Measurements from ENCODE around the gene TMPRSS9. TPM values are rescaled to one million over a fixed set of nuclear protein-coding genes. Genes with fewer than 3 reads are reported as not detected.

Gene TMPRSS9
- total and polyA plus RNA-seq, 2 of the 13 experiments (the other 11 are each of a cell fraction or from before 2014, with no cell fraction given), result 2.5 to 5.2 TPM

GRCh38 chr19:2427429-2428320 is 67.6 kb downstream of the TMPRSS9 start, which contains the start of gene TIMM13 (continued):
- TF ChIP-seq HNRNPLL (IDR thresholded peaks at IDR 0.05; ENCODE audit: low read depth, low read length, poor library complexity, severe bottlenecking) (peak; percentile 89), MTA3 (CRISPR knock-in tag; IDR thresholded peaks at IDR 0.05) (no peak), ZNF276 (CRISPR knock-in tag; IDR thresholded peaks at IDR 0.05; ENCODE audit: low read depth) (no peak; the same call in 1 of the 2 replicates), ZNF576 (CRISPR knock-in tag; IDR thresholded peaks at IDR 0.05) (peak; percentile 38; the same call in 1 of the 2 replicates), PHF5A (CRISPR knock-in tag; IDR thresholded peaks at IDR 0.05; ENCODE audit: low read depth, unreplicated experiment) (no peak), ZNF878 (CRISPR knock-in tag; IDR thresholded peaks at IDR 0.05) (no peak), ZNF253 (CRISPR knock-in tag; IDR thresholded peaks at IDR 0.05; ENCODE audit: borderline replicate concordance) (0 out of 2 replicates have a peak, but pooled peaks have one; percentile 36), ERF (CRISPR knock-in tag; IDR thresholded peaks at IDR 0.05) (peak; percentile 60), ZNF296 (CRISPR knock-in tag; conservative IDR thresholded peaks at IDR 0.05) (peak; percentile 41; the same call in 1 of the 2 replicates), ZBED4 (CRISPR knock-in tag; IDR thresholded peaks at IDR 0.05; ENCODE audit: borderline replicate concordance) (no peak), ZNF780A (CRISPR knock-in tag; IDR thresholded peaks at IDR 0.05) (no peak), RNF2 (conservative IDR thresholded peaks at IDR 0.05; ENCODE audit: low read depth) (0 out of 2 replicates have a peak, but pooled peaks have one; percentile 12), ZC3H4 (CRISPR knock-in tag; IDR thresholded peaks at IDR 0.05; ENCODE audit: borderline replicate concordance) (peak; percentile 64; the same call in 1 of the 2 replicates), ZNF761 (CRISPR knock-in tag; conservative IDR thresholded peaks at IDR 0.05) (peak; percentile 89), FOXM1 (CRISPR knock-in tag; IDR thresholded peaks at IDR 0.05) (0 out of 2 replicates have a peak, but pooled peaks have one; percentile 21), RFX1 (IDR thresholded peaks at IDR 0.05) (no peak), DNMT1 (CRISPR knock-in tag; IDR thresholded peaks at IDR 0.05) (no peak), HMG20B (CRISPR knock-in tag; conservative IDR thresholded peaks at IDR 0.05) (peak; percentile 66; the same call in 1 of the 2 replicates), HDAC1 (CRISPR knock-in tag; IDR thresholded peaks at IDR 0.05) (peak; percentile 74), SP2 (CRISPR knock-in tag; IDR thresholded peaks at IDR 0.05) (no peak; the same call in 1 of the 2 replicates), CERS6 (CRISPR knock-in tag; IDR thresholded peaks at IDR 0.05) (no peak)
